ENCODE results near the gene NPC1.
"Not testable (repeated sequence)": the region's sequence is repeated elsewhere in the genome, so short reads cannot be mapped to it uniquely, and the experiment has no call there.

Gene NPC1

DNA sequence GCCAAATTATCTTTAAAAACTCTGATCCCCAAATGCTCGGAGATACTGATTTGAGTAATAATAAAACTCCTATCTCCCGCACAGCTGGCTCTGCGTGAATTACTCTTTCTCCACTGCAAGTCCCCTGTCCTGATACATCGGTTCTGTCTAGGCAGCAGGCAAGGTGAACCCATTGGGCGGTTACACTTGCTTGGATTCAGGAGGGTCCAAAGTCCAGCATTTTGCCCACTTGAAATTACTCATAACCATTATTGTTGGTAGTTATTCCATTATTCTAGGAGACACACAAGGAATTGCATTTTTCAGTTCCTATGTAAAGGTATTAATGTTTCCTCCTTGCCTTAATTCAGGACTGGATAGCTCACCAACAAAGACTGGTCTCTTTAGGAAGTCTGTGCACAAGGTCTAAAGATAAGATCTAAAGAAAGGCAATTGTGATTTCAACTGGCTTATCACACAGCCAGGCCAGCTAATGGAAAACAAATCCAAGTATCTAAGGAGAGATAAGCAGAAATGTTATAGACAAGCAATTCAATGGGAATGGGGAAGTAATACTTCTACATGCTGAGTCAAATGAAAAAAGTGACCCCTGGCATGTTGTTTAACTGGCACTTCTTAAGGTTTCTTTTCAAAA, 23.2 kb upstream of the NPC1 start:
- DNase-seq (ENCODE audit: low read depth in 2 of 2), result no peak

DNA sequence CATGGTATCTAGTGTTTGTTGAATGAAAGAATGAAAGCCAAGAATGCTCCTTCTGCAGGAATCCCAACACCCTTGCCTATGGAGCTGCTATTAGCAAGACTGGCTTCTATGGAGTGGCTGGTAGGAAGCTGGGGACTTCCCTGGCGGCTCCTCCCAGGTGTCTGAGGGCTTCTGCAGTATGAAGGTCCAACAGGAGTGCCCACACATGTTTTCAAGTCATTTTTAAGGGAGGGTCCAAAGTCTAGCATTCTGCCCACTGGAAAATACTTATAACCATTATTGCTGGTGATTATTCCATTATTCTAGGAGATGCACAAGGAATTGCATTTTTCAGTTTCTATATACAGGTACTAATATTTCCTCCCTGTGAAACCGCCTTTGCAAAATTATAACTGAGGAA, 21.9 kb upstream of the NPC1 start:
- DNase-seq (ENCODE audit: low read depth in 2 of 2), result no peak

DNA sequence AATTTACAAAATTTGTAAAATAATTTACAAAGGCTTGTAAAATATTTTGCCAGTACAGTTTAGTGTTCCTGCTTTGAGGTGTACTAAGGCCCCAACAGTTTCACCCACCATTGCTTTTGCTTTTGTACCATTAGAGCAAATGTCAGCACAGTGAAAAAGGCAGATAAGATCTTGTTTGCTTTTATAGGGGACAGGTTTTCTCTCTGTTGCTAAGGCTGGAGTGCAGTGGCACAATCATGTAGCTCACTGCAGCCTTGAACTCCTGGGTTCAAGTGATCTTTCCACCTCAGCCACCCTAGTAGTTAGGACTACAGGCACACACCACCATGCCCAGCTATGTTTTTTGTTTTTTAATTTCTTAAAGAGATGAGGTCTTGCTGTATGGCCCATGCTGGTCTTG, 19.6 kb upstream of the NPC1 start:
- DNase-seq (ENCODE audit: low read depth in 2 of 2), result no peak

DNA sequence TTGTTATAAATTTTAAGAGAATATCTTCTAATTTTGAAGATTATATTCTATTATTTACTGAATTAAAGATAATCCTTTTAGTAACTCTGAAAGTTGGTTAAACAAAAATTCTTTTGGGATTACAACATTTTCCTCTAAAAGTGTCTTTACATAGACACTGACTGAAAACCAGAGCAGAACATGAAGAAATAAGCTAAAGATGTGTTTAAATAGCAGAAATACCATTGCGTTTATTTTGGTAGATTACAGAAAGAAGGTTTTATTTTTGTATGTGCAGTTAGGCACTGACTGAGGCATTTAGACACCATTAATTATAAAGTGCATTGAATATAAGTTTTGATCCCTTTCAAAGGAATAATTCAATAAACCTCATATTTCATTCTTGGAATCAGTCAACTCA, 13.5 kb upstream of the NPC1 start:
- DNase-seq (ENCODE audit: low read depth in 2 of 2), result no peak

DNA sequence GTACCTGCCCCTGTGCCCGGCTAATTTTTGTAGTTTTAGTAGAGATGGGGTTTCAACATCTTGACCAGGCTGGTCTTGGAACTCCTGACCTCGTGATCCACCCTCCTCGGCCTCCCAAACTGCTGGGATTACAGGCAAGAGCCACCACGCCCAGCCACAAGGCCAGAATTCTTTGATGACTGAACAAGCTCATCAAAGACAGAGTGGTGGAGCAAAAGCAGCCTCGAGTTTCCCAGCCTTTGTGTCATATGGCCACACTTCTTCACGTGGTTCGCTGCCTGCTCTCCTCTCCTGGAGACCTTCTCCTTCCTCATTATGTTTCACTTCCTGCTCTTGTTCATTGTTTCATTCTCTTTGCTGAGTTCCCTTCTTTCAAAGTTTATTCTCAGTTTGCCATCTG, 9.9 kb upstream of the NPC1 start:
- no peak for DNase-seq (ENCODE audit: low read depth in 2 of 2)

DNA sequence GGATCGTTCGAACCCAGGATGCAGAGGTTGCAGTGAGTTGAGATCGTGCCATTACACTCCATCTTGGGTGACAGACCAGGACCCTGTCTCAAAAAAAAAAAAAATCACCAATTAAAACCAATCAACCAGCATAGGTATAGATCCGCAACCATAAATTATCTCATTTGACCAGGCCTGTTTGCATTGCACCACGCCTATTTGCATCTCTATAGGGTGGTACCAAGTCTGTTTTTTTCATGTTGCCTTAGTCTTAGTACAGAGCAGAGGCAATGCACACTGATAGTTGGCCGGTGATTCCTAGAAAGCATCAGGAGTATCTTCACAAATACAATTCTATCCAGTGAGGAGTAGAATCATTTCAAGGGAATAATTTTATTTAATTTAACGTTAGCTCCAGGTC, 9.3 kb upstream of the NPC1 start:
- DNase-seq (ENCODE audit: low read depth in 2 of 2), result no peak

DNA sequence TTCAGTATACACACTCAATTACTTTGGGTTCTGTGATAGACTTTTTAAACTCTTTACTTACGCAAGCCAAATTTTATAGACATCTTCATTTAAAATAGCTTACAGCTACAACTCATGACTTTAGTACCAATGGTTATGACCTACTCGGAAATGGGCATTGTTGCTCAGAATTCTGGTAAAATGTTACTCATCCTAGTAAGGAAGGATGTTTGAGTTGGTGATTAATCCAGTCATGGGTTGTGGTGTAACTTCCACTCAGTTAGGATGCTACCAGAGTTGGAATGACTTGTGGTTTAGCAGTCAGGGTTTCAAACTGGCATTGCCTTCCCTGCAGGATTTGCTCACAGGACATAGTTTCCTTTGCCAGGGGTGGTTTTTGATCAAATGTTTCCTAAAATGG, 7.4 kb upstream of the NPC1 start:
- no peak for DNase-seq (ENCODE audit: low read depth in 2 of 2)

DNA sequence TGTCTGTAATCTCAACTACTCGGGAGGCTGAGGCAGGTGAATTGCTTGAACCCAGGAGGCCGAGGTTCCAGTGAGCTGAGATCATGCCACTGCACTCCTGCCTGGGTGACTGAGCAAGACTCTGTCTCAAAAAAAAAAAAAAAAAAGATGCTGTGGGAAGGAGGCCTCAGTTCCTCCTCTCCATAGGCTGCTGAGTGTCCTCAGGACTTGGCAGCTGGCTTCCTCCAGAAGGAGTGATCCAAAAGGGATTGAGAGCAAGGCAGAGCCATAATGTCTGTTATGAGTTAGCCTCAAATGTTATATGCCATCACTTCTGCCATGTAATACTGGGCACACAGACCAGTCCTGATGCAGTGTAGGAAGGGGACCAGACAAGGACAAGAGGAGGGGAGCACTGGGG, 6.6 kb upstream of the NPC1 start:
- no peak for DNase-seq (ENCODE audit: low read depth in 2 of 2)

DNA sequence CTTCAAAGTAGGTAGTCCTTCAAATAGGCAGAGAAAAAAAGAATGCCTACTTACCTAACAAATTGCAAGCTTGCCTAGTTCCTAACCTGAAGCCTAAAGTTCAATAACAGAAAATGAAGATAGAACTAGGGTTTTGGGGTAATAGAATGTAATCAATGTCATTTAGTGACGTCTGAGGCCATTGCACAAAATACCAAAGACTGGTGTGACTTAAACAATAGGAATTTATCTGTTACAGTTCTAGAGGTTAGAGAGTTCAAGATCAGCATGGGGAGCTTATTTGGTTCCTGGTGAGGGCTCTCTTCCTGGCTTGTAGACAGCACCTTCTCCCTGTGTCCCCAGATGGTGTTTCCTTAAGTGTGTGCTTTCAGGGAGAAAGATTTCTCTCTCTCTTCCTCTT, 4.7 kb upstream of the NPC1 start:
- no peak for DNase-seq (ENCODE audit: low read depth in 2 of 2)

DNA sequence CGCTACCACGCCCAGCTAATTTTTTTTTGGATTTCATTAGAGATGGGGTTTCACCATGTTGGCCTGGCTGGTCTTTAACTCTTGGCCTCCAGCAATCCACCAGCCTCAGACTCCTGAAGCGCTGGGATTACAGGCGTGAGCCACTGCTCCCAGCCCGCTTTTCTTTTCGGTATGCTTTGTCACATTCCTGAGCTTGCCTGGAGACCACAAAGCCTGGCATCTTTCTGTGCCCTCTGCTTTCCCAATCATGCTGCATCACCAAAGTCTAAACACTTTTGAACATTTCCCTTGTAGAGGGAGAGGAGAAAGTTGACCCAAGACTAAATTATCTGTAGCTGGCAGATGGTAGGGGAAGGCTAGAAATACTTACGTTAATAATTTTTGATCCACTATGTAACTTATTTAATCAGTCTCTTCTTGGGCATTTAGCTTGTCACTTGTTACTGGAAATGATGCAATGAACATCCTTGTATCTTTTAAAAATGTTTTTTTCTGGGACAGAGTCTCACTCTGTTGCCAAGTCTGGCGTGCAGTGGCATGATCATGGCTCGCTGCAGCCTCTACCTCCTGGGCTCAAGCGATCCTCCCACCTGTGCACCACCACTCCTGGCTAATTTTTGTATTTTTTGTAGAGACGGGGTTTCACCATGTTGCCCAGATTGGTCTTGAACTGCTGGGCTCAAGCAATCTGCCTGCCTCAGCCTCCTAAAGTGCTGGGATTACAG, 2.7 kb upstream of the NPC1 start:
- DNase-seq (ENCODE audit: low read depth in 2 of 2), result no peak

DNA sequence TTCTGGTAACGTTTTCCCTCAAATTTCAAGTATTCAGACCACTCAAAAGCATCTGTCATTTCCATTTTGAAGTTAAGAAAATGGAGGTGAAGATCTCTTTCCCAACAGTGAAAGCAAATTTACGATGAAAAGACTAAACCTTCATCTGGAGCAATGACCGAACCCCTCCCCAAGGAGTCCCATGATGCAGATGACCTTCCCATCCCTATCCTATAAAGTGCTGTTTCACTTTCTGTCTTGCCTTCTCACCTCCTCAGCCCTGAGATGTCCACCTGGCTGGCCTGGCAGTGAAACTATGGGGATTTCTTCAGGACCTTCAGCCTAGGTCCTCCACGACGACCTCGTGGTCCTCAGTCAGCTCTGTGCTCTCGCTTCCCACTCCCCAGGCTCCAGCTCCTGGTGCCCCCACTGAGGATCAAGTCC, 925 bp upstream of the NPC1 start:
- DNase-seq (ENCODE audit: low read depth in 2 of 2), result no peak

DNA sequence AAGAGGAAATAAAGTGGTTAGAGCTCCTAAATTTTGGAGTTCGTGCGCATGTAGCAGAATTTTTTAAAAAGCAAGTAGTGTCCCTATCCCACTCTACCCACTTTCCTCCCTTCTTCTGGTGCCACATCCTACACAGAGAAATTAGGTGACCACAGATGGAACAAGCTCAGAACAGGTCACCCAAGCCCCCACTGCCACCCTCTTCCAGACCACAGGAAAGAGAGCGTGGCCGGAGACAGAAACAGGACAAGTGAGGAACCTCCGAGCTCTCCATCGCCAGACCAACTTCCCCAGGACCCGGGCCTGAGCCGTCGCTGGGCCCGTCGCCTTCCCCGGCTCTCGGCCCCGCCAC, 433 bp downstream of the NPC1 start:
- no peak for DNase-seq (ENCODE audit: low read depth in 2 of 2)

DNA sequence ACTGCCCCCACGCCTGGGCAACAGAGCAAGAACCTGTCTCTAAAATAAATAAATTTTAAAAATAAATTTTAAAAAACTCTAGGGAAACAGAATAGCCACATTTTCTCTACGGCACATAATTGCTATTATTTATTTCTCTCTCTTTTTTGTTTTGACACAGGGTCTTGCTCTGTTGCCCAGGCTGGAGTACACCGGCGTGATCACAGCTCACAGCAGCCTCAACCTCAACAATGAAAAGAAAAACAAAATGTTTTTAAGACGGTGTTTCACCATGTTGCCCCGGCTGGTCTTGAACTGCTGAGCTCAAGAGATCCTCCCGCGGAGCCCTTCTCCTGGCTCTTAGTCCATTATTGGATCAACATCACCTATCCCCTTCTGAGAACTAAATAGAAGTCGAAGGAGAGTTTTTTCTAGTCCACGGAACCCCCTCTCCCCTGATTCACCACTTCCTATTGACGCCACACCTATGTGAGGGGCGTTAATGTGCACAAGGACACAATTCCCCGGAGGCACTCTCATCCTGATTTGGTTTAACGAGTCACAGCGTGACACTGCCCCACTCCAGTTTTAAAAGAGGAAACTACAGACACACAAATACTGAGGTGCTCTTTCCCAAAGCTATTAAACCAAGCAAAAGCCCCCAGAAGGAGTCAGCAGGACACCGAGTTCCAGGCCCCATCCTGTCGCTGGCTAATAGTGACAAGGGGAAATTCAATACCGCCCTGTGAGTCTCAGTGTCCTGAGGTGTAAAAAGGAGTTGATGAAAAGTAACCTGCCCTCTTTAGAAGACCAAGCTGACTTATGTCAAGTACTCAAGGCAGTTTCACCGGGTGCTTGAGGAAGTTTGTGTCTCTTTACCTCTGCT, 1.1 kb downstream of the NPC1 start:
- DNase-seq (ENCODE audit: low read depth in 2 of 2), result no peak

DNA sequence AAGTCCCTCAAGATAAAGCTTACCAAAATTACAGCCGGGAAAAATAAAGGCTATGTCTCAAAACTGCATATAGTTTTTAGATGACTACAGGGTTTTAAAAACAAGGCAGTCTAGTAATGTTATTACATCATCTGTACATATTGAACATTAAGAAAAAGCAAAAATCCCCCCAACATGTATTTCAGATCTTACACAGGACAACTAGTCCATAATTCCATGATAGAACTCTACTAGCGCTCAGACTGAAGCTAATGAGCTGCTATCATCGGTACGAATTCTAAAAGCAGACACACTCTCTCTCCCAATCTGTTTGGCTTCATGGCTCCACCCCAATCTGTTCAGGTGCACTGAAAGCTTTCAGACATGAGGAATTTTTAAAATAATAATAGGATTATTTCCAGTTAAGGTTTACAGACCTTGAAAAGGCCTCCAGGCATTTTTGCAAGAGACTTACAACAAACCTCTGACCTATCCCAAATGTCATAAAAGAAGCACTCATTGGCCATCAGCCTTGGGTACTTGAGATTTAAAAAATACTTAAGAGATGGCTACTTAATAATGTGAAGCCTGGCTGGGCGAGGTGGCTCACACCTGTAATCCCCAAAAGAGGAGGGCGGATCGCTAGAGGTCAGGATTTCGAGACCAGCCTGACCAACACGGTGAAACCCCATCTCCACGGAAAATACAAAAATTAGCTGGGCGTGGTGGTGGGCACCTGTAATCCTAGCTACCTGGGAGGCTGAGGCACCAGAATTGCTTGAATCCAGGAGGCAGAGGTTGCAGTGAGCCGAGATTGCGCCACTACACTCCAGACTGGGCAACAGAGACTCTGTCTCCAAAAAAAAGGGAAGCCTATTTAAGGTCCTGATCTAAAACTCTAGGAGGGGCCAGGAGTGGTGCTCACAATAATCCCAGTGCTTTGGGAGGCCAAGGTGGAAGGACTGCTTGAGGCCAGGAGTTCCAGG, 2.0 kb downstream of the NPC1 start:
- no peak for DNase-seq (ENCODE audit: low read depth in 2 of 2)

DNA sequence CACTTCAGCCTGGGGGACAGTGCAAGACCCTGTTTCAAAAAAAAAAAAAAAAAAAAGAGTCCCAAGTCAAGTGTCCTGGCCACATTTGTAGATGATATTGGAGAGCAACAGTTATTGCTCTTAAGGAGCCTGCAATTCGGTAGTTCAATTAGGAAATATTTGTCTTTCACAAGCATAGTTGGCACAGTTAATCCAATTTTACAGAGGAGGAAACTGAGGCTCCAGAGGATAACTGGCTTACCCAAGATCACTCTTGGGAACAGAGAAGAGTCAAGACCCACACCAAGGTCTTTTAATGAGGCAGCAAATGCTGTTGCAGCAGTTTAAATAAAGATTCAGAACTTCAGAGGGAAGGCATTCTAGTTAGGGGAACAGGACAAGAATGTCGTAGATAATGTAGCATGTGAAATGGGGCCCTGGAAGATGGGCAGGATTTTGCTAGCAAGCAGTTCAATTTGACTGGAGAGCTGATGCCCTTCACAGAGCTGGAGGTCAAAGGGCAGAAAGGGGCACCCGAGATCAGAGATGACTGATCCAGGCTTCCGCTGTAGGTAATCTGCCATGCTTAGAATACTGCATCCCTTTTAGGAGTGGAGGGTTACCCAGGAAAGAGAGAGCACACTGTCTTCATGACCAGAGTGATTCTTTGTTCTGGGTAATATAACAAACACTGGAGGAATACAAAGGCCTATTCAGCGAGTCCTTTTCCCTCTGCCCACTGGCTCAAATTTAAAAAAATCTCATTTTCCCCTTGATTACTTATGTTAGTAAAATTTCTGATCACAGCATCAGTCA, 3.0 kb downstream of the NPC1 start:
- DNase-seq (ENCODE audit: low read depth in 2 of 2), result no peak

DNA sequence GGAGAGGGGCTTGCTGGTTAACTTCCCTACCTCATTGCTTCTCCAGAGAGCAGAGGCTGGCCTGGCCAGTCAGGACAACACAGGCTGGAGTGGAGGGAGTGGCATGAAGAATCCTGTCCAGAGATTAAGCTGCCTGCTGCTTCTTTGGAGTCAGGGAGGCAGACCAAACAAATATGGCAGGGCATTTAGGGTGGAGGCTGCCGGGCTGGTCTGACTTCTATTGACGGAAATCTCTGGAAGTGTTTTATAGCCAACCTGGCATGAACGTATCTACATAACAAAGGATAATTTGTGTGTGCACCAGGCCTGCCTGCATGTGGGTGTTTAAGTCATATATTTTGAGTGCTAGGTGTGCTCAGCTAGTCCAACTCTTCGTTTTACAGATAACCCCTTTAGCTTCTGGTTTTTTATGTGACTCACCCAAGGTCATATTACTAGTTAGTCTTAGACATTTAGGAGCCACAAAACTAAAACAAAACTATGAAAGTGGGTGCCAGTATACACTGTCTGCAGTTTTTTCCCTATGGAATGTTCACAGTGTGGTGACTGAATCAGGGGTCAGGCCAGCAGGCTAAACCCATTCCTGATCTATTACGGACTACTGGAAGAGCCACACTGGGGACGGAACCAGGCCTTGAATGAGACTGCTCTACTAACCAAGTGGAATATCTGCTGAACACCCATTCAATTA, 5.5 kb downstream of the NPC1 start:
- no peak for DNase-seq (ENCODE audit: low read depth in 2 of 2)

DNA sequence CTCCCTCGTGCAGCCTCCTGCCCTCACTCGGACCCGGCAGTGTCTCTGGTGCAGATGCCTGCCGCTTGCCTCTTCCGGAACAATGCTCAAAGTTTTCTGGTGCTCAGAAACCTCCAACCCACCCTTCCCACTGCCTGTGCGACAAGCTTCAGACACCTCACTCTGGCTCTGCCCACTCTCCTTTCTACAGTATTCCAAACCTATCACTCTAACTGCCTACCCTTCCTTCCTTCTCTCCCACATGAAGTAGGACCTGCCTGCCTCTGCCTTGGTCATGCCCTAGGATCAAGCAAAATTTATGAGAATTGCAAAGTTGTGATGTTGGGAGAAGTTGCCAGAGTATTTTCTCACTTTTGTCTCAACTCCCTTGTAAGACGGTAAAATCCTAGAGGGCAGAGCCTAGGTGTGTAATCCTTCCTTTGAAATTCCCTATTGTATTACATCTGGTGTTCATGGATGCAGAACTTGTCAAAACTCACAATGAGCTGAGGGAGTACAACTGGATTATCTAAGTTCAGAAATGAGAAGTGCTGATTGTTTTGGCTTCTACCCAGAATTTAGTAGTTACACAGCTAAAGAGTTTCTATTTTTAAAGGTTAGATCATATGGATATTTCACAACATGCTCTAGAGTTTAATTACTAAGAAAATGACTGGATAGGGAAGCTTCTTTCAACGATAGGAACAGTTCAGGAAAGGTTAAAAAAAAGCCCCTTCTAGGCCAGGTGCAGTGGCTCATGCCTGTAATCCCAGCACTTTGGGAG, 7.2 kb downstream of the NPC1 start:
- DNase-seq (ENCODE audit: low read depth in 2 of 2), result no peak

DNA sequence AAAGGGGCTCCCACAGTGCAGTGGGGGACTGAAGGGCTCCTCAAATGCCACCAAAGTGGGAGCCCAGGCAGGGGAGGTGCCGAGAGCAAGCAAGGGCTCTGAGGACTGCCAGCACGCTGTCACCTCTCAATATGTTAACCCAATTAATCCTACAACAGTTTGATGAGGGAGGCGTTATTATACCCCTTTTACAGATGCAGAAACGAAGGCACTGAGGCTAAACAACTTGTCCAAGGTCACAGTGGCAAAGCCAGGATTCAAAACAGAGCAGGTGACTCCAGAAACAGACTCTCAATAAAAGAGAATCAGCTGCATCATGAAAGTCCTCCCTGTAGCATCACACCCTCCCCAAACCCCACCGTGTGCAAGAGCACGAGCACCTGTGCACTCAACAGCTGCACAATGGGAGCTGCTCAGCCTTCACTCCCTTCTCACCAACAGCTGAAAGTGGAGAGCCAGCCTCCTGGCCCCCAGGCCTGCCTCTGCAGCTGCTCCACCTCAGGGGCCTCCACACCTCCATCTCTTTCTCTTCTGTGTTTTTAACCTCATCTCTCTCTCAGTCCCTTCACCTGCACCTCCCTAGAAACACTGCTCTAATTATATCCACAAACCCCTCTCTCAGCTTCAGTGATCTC, 8.1 kb downstream of the NPC1 start:
- no peak for DNase-seq (ENCODE audit: low read depth in 2 of 2)

DNA sequence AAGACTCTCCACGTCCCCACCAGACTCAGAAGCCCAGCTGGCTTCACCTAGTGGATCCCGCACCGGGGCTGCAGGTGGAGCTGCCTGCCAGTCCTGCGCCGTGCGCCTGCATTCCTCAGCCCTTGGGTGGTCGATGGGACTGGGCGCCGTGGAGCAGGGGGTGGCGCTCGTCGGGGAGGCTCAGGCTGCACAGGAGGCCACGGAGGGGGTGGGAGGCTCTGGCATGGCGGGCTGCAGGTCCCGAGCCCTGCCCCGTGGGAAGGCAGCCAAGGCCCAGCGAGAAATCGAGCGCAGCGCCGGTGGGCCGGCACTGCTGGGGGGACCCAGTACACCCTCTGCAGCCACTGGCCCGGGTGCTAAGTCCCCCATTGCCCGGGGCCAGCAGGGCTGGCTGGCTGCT, 8.8 kb downstream of the NPC1 start:
- DNase-seq (ENCODE audit: low read depth in 2 of 2), result not testable (repeated sequence)

Measured in stimulated activated CD8-positive, alpha-beta memory T cell treated with anti-CD3 and anti-CD28 coated beads, Interleukin-2, amount 100 ng/mL, for 1 hour (primary cell).